SKM-1 (cell line): ENCODE results near the gene ALDH3A1.

Experiments used
- DNase-seq: peaks from one replicate; lab custom pipeline; 2025; ENCODE audit not compliant: unreplicated experiment; lab: John Stamatoyannopoulos, UW

Gene ALDH3A1

GRCh38 chr17:19742495-19742894, 5.6 kb downstream of the ALDH3A1 start:
- DNase-seq, result no peak

GRCh38 chr17:19741832-19742457, 6.2 kb downstream of the ALDH3A1 start:
- no peak for DNase-seq

- DNase-seq, result no peak
Observed at GRCh38 chr17:19740933-19741332, 7.2 kb downstream of the ALDH3A1 start.

GRCh38 chr17:19739241-19740201, 8.6 kb downstream of the ALDH3A1 start:
- no peak for DNase-seq

- DNase-seq, result no peak
Observed at GRCh38 chr17:19738757-19739156, 9.3 kb downstream of the ALDH3A1 start.

GRCh38 chr17:19738073-19738449, 10.0 kb downstream of the ALDH3A1 start:
- DNase-seq, result no peak

GRCh38 chr17:19737305-19738072, 10.6 kb downstream of the ALDH3A1 start:
- no peak for DNase-seq

GRCh38 chr17:19736071-19736470, 12.0 kb downstream of the ALDH3A1 start:
- DNase-seq, result no peak

GRCh38 chr17:19733953-19734526, 14.1 kb downstream of the ALDH3A1 start:
- no peak for DNase-seq

GRCh38 chr17:19731626-19732025, 16.5 kb downstream of the ALDH3A1 start:
- DNase-seq, result no peak

GRCh38 chr17:19730843-19731242, 17.3 kb downstream of the ALDH3A1 start:
- DNase-seq, result no peak

GRCh38 chr17:19729900-19730299, 18.2 kb downstream of the ALDH3A1 start:
- no peak for DNase-seq

GRCh38 chr17:19728084-19728495, 20.0 kb downstream of the ALDH3A1 start:
- DNase-seq, result no peak

GRCh38 chr17:19727501-19728078, 20.5 kb downstream of the ALDH3A1 start:
- DNase-seq, result no peak

GRCh38 chr17:19726631-19727376, 21.3 kb downstream of the ALDH3A1 start:
- DNase-seq, result no peak

- DNase-seq, result no peak
Observed at GRCh38 chr17:19725486-19725885, 22.6 kb downstream of the ALDH3A1 start.

GRCh38 chr17:19724501-19725420, 23.3 kb downstream of the ALDH3A1 start:
- DNase-seq, result no peak

- no peak for DNase-seq
Observed at GRCh38 chr17:19723964-19724363, 24.1 kb downstream of the ALDH3A1 start.
